H54 (cell line): ENCODE data around the gene FAM120A.
A peak's percentile ranks its signal among the peaks of the same experiment; 100 is the strongest.

Experiments
- DNase-seq: peaks from one replicate; pipeline ENCODE4 v3.0.0; 2011; ENCODE audit warnings: low spot score, mixed read lengths; ENCODE audit not compliant: insufficient read length
- FAIRE-seq: peaks from 3 replicates; lab custom pipeline; 2011; peaks lifted over from hg19 to GRCh38; lab: Jason Lieb, UNC
- POLR2A ChIP-seq: IDR thresholded peaks from 2 replicates; pipeline ENCODE4 v1.6.1; 2011; ENCODE audit warnings: low read depth, mild to moderate bottlenecking, low read length

The FAM120A gene

GRCh38 chr9:93574091-93574899, 122.8 kb downstream of the FAM120A start:
- no peak for FAIRE-seq
- DNase-seq = no peak
- TF ChIP-seq POLR2A = no peak

GRCh38 chr9:93574900-93575795, 123.7 kb downstream of the FAM120A start:
- DNase-seq = no peak
- TF ChIP-seq POLR2A = no peak
- no peak for FAIRE-seq

GRCh38 chr9:93575796-93576257, 124.3 kb downstream of the FAM120A start:
- TF ChIP-seq POLR2A = no peak
- no peak for FAIRE-seq
- peak; percentile 75 for DNase-seq

GRCh38 chr9:93576258-93577077, 125.0 kb downstream of the FAM120A start, which contains the start of gene PHF2:
TSS of gene PHF2 (plus strand) at chr9:93576584. CDS start at chr9:93576774, 190 bp downstream.
- TF ChIP-seq POLR2A = peak; percentile 29; the same call in 1 of the 2 replicates
- DNase-seq = peak; percentile 53
- FAIRE-seq = no peak

- no peak for TF ChIP-seq POLR2A
- FAIRE-seq (peak; percentile 6), DNase-seq (peak; percentile 38)
Observed at GRCh38 chr9:93577078-93577974, 125.8 kb downstream of the FAM120A start.

- no peak for FAIRE-seq
- DNase-seq = no peak
- no peak for TF ChIP-seq POLR2A
Observed at GRCh38 chr9:93577975-93578682, 126.6 kb downstream of the FAM120A start.

- DNase-seq (no peak), FAIRE-seq (no peak)
- TF ChIP-seq POLR2A = no peak
Observed at GRCh38 chr9:93578844-93579243, 127.4 kb downstream of the FAM120A start.

GRCh38 chr9:93579711-93580516, 128.4 kb downstream of the FAM120A start:
- DNase-seq (no peak), FAIRE-seq (no peak)
- TF ChIP-seq POLR2A = no peak

- DNase-seq (no peak), FAIRE-seq (no peak)
- no peak for TF ChIP-seq POLR2A
Observed at GRCh38 chr9:93580654-93581380, 129.3 kb downstream of the FAM120A start.

GRCh38 chr9:93582115-93582514, 130.6 kb downstream of the FAM120A start:
- TF ChIP-seq POLR2A = no peak
- FAIRE-seq = no peak
- DNase-seq = no peak
